Fibroblast of mammary gland (primary cell): ENCODE measurements around the gene RFTN1.

ENCODE experiments used
- DNase-seq: peaks from one replicate; pipeline ENCODE4 v3.0.0-alpha.2; 2010; ENCODE audit warnings: low read depth
- H3K4me3 ChIP-seq: 2 replicates; pipeline ENCODE4 v1.5.1; 2011; ENCODE audit warnings: low read depth, mild to moderate bottlenecking, low read length, moderate library complexity; ENCODE audit not compliant: control insufficient read depth
- TF ChIP-seq, protein P1 (sequence below): conservative IDR thresholded peaks from 2 replicates; pipeline ENCODE4 v1.5.1; 2011; ENCODE audit warnings: low read depth, low read length, inconsistent platforms; ENCODE audit not compliant: control insufficient read depth, insufficient read depth

Gene RFTN1

GRCh38 chr3:16415911-16416476, 97.5 kb downstream of the RFTN1 start:
- no peak for DNase-seq
- TF ChIP-seq, protein P1, sequence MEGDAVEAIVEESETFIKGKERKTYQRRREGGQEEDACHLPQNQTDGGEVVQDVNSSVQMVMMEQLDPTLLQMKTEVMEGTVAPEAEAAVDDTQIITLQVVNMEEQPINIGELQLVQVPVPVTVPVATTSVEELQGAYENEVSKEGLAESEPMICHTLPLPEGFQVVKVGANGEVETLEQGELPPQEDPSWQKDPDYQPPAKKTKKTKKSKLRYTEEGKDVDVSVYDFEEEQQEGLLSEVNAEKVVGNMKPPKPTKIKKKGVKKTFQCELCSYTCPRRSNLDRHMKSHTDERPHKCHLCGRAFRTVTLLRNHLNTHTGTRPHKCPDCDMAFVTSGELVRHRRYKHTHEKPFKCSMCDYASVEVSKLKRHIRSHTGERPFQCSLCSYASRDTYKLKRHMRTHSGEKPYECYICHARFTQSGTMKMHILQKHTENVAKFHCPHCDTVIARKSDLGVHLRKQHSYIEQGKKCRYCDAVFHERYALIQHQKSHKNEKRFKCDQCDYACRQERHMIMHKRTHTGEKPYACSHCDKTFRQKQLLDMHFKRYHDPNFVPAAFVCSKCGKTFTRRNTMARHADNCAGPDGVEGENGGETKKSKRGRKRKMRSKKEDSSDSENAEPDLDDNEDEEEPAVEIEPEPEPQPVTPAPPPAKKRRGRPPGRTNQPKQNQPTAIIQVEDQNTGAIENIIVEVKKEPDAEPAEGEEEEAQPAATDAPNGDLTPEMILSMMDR = no peak
- no peak overlapping the region for H3K4me3 ChIP-seq

GRCh38 chr3:16413321-16413720, 100.2 kb downstream of the RFTN1 start:
- TF ChIP-seq, protein P1 = no peak
- H3K4me3 ChIP-seq = no peak overlapping the region
- DNase-seq = no peak

DNA sequence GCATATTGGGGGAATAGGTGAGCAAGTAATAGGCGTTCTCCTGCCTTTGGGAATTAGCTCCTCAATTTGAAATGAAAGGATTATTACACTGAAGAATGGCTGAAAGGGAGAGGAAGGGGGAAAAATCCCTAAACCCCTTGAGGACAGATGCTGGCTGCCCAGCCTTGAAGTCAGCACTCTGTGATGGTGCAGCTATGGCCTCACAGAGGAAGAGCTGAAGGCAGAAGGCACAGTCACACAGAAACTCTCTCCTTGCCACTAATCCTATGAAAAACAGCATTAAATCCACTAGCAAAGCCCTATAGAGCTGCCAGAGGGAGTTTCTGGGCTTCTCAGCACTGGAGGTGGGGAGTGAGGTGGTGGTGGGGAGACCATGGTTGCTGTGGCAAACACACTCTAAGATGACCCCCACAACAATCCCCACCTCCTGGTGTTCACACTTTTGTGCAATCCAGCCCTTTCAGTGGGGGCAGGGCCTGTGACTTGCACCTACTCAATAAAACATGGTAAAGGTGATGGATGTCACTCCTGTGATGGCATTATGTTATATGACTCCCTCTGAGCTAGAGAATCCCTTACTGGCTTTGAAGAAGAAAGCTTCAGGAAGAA, 101.2 kb downstream of the RFTN1 start:
- no peak for DNase-seq
- H3K4me3 ChIP-seq = no peak overlapping the region
- TF ChIP-seq, protein P1 = no peak

- DNase-seq = no peak
- no peak overlapping the region for H3K4me3 ChIP-seq
- TF ChIP-seq, protein P1 = no peak
Observed at GRCh38 chr3:16411441-16411840, 102.1 kb downstream of the RFTN1 start.

DNA sequence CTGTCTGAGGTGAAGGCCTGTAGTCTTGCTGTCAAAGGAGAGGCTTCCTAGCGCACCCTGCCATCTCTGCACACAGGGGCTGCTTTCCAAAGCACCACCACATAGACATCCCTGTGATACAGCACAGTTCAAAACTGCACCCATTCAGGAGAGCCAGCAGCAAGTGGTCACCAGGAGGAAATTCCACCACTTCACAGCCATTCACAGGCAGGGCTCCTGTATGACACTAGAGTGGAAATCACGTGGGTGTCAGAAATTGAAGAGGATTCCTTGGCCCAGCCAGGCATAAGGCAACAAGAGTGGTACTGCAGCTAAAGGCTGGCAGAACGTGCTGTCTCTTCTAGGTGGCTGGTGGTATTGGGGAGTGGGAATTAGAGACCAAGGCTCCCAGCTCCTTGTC, 102.8 kb downstream of the RFTN1 start:
- no peak overlapping the region for H3K4me3 ChIP-seq
- DNase-seq = no peak
- TF ChIP-seq, protein P1 = no peak

- no peak overlapping the region for H3K4me3 ChIP-seq
- TF ChIP-seq, protein P1 = no peak
- no peak for DNase-seq
Observed at GRCh38 chr3:16409032-16409431, 104.5 kb downstream of the RFTN1 start.
